Trophoblast cell (in vitro differentiated cells and primary cell): ENCODE data around the gene GALNTL6.

ENCODE experiments used
- DNase-seq, 2 donors: peaks; one replicate each; pipeline ENCODE4 v3.0.0-alpha.2; 2016
- H2AFZ ChIP-seq: 2 replicates; pipeline ENCODE4 v1.6.1; 2013; ENCODE audit warnings: low read length, moderate library complexity, mild to moderate bottlenecking; ENCODE audit not compliant: insufficient read depth, poor library complexity
- H2AK5ac ChIP-seq: 2 replicates; pipeline ENCODE4 v1.6.1; 2013; ENCODE audit warnings: mild to moderate bottlenecking, low read length
- H2BK120ac ChIP-seq: 2 replicates; pipeline ENCODE4 v1.6.1; 2013; ENCODE audit warnings: low read length, mild to moderate bottlenecking, moderate library complexity; ENCODE audit not compliant: insufficient read depth, poor library complexity
- H2BK12ac ChIP-seq: 2 replicates; pipeline ENCODE4 v1.6.1; 2013; ENCODE audit warnings: mild to moderate bottlenecking, low read length, moderate library complexity
- H2BK5ac ChIP-seq: 2 replicates; pipeline ENCODE4 v1.6.1; 2013; ENCODE audit warnings: low read length, low read depth, moderate library complexity, mild to moderate bottlenecking; ENCODE audit not compliant: poor library complexity
- H3K14ac ChIP-seq: 2 replicates; pipeline ENCODE4 v1.6.1; 2013; ENCODE audit warnings: mild to moderate bottlenecking, low read length
- H3K18ac ChIP-seq: 2 replicates; pipeline ENCODE4 v1.6.1; 2013; ENCODE audit warnings: mild to moderate bottlenecking, low read length
- H3K23ac ChIP-seq: 2 replicates; pipeline ENCODE4 v1.6.1; 2013; ENCODE audit warnings: low read length
- H3K27ac ChIP-seq: 2 replicates; pipeline ENCODE4 v1.5.1; 2013; ENCODE audit warnings: low read depth, mild to moderate bottlenecking, inconsistent platforms, low read length, moderate library complexity
- H3K27me3 ChIP-seq: 2 replicates; pipeline ENCODE4 v1.6.1; 2013; ENCODE audit warnings: inconsistent platforms, mild to moderate bottlenecking, low read length, moderate library complexity; ENCODE audit not compliant: insufficient read depth
- H3K36me3 ChIP-seq, 2 experiments: 1 replicate in 1 of 2; 2 replicates in 1 of 2; pipeline ENCODE4 v1.6.1; 2013; ENCODE audit warnings: low read length in 2 of 2, mild to moderate bottlenecking in 2 of 2, moderate library complexity in 1 of 2; ENCODE audit not compliant: insufficient read depth in 2 of 2, control insufficient read depth in 1 of 2
- H3K4ac ChIP-seq: 2 replicates; pipeline ENCODE4 v1.6.1; 2013; ENCODE audit warnings: low read depth, mild to moderate bottlenecking, low read length, moderate library complexity
- H3K4me1 ChIP-seq, 2 experiments: 1 replicate in 1 of 2; 2 replicates in 1 of 2; pipeline ENCODE4 v1.6.1; 2013; ENCODE audit warnings: low read length in 2 of 2, mild to moderate bottlenecking in 2 of 2, moderate library complexity in 1 of 2; ENCODE audit not compliant: insufficient read depth in 2 of 2, control insufficient read depth in 1 of 2
- H3K4me2 ChIP-seq: 2 replicates; pipeline ENCODE4 v1.6.1; 2013; ENCODE audit warnings: inconsistent platforms, mild to moderate bottlenecking, low read length, moderate library complexity
- H3K4me3 ChIP-seq: 2 replicates; pipeline ENCODE4 v1.5.1; 2013; ENCODE audit warnings: mild to moderate bottlenecking, low read depth, low read length, inconsistent platforms
- H3K79me1 ChIP-seq: one replicate; pipeline ENCODE4 v1.6.1; 2013; ENCODE audit warnings: low read length
- H3K79me2 ChIP-seq: 2 replicates; pipeline ENCODE4 v1.6.1; 2013; ENCODE audit warnings: low read length, mild to moderate bottlenecking; ENCODE audit not compliant: control insufficient read depth, insufficient read depth, poor library complexity
- H3K9ac ChIP-seq: 2 replicates; pipeline ENCODE4 v1.6.1; 2013; ENCODE audit warnings: mild to moderate bottlenecking, low read length
- H3K9me3 ChIP-seq: 2 replicates; pipeline ENCODE4 v1.6.1; 2013; ENCODE audit warnings: low read depth, mild to moderate bottlenecking, control low read depth, inconsistent platforms, low read length; ENCODE audit not compliant: insufficient read depth
- H4K12ac ChIP-seq: 2 replicates; pipeline ENCODE4 v1.6.1; 2013; ENCODE audit warnings: low read depth, mild to moderate bottlenecking, low read length, moderate library complexity
- H4K8ac ChIP-seq: 2 replicates; pipeline ENCODE4 v1.6.1; 2013; ENCODE audit warnings: low read depth, mild to moderate bottlenecking, low read length, moderate library complexity
- H4K91ac ChIP-seq: one replicate; pipeline ENCODE4 v1.6.1; 2013; ENCODE audit warnings: low read depth, mild to moderate bottlenecking, low read length, moderate library complexity
- WGBS: extraction: QIAGEN DNeasy Blood & Tissue Kit; methylation state at CpG from one replicate; pipeline ENCODE4 v1.1.7; 2013; ENCODE audit warnings: missing lambda C conversion rate; ENCODE audit not compliant: insufficient read length, insufficient coverage; ENCODE audit errors: extremely low coverage; 5-methylcytosine and 5-hydroxymethylcytosine counted together

The GALNTL6 gene

DNA sequence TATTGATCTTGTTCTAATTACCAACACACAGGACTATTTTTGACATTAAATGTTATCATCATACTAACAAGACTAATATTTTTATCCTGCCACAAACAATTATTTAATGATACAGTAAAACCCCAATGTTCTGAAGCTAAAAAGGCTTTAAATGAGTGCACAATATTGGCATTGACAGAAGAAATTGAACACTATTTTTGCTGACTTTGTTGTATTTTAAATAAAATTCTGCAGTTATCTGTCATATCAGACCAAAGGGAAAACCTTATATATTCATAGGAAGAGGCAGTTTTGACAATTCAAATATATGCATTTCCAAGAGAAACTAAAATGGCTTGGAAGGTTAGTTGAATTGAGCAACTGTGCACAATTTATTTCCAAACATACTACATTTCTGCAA lies 957.6 kb downstream of the GALNTL6 start:
- no peak overlapping the region for H2AFZ ChIP-seq
- no peak overlapping the region for H3K14ac ChIP-seq
- no peak overlapping the region for H3K4me2 ChIP-seq
- no peaks in the 10 kb centered on the region for H3K36me3 ChIP-seq
- H3K27ac ChIP-seq = no peak overlapping the region
- H3K79me2 ChIP-seq = no peaks in the 10 kb centered on the region
- no peak overlapping the region for H3K4ac ChIP-seq
- H3K4me3 ChIP-seq = no peak overlapping the region
- no peak overlapping the region for H2BK5ac ChIP-seq
- no peak overlapping the region for H3K18ac ChIP-seq
- no peaks in the 10 kb centered on the region for H3K79me1 ChIP-seq
- H4K8ac ChIP-seq = no peak overlapping the region
- H3K9ac ChIP-seq = no peak overlapping the region
- H4K91ac ChIP-seq = no peak overlapping the region
- no peak overlapping the region for H3K23ac ChIP-seq
- H2AK5ac ChIP-seq = no peak overlapping the region
- H3K4me1 ChIP-seq = no peaks in the 10 kb centered on the region
- H2BK120ac ChIP-seq = no peak overlapping the region
- no peak for DNase-seq
- no peaks in the 10 kb centered on the region for H3K9me3 ChIP-seq
- no peak overlapping the region for H2BK12ac ChIP-seq
- H4K12ac ChIP-seq = no peak overlapping the region
- H3K27me3 ChIP-seq = no peaks in the 10 kb centered on the region

DNA sequence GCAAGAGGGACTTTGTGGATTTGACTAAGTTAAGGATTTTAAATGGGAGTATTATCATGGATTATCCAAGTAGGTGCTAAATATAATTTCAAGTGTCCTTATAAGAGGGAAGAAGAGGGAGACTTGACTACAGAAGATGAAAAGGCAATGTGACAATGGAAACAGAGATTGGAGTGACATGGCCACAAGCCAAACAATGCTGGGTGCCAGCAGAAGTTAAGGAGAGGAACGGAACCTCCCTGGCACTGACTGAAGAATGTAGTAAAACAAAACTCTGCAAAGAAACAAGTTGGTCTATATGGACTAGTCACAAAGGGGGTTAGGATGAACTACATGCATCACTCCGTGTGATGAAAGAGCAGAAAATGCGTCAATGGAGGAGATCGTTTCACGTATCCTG lies 959.6 kb downstream of the GALNTL6 start:
- Histone ChIP-seq H4K91ac (no peak overlapping the region), H3K27me3 (no peaks in the 10 kb centered on the region), H4K12ac (no peak overlapping the region), H3K4ac (no peak overlapping the region), H2BK12ac (no peak overlapping the region), H2AFZ (no peak overlapping the region), H3K36me3 (no peaks in the 10 kb centered on the region), H3K4me3 (no peak overlapping the region), H3K79me2 (no peaks in the 10 kb centered on the region), H2BK120ac (no peak overlapping the region), H3K14ac (no peak overlapping the region), H2BK5ac (no peak overlapping the region), H3K9me3 (no peaks in the 10 kb centered on the region), H4K8ac (no peak overlapping the region), H3K18ac (no peak overlapping the region), H3K9ac (no peak overlapping the region), H3K23ac (no peak overlapping the region), H2AK5ac (no peak overlapping the region), H3K4me1 (no peaks in the 10 kb centered on the region), H3K27ac (no peak overlapping the region), H3K79me1 (no peaks in the 10 kb centered on the region), H3K4me2 (no peak overlapping the region)
- WGBS = no CpG with 5 or more reads among the region's 5 CpGs
- DNase-seq = no peak

DNA sequence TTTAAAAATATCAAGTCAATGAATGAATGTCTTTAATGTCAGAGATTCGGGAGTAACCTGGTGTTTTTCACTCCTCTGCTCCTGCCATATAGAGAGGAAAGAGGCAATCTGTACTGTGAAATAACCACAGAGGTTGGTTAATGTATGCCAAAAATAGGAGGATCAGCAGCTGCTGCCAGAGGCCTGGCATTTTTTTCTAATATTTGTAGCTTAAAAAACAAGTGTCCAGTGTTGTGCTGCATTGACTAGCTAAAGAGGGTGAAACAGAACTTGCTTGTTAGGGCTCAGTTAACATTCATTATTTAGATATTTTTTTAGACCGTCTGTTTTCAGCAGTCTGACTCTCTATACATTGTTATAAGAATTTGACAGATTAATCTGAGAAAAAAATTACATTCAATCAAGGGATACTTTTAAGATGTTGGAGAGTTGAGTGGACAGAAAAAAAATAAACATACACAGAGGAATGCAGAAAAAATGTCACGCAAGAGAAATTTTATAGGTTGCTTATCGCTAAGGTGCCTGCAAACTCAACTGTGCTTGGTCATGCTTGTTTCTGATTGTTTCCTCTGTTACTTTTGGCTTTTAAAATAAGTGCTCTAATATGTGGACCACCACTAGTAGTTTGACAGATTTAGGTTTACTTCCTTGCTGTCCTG lies 963.1 kb downstream of the GALNTL6 start:
- Histone ChIP-seq H3K4ac (no peak overlapping the region), H3K4me3 (no peak overlapping the region), H3K18ac (no peak overlapping the region), H3K9ac (no peak overlapping the region), H2BK12ac (no peak overlapping the region), H3K9me3 (no peaks in the 10 kb centered on the region), H3K4me2 (no peak overlapping the region), H3K27me3 (no peaks in the 10 kb centered on the region), H3K4me1 (no peaks in the 10 kb centered on the region), H4K8ac (no peak overlapping the region), H3K27ac (no peak overlapping the region), H2AFZ (no peak overlapping the region), H3K36me3 (no peaks in the 10 kb centered on the region), H2BK5ac (no peak overlapping the region), H4K12ac (no peak overlapping the region), H3K79me1 (no peaks in the 10 kb centered on the region), H2AK5ac (no peak overlapping the region), H3K14ac (no peak overlapping the region), H3K23ac (no peak overlapping the region), H3K79me2 (no peaks in the 10 kb centered on the region), H2BK120ac (no peak overlapping the region), H4K91ac (no peak overlapping the region)
- no CpG with 5 or more reads among the region's 4 CpGs for WGBS
- no peak for DNase-seq

DNA sequence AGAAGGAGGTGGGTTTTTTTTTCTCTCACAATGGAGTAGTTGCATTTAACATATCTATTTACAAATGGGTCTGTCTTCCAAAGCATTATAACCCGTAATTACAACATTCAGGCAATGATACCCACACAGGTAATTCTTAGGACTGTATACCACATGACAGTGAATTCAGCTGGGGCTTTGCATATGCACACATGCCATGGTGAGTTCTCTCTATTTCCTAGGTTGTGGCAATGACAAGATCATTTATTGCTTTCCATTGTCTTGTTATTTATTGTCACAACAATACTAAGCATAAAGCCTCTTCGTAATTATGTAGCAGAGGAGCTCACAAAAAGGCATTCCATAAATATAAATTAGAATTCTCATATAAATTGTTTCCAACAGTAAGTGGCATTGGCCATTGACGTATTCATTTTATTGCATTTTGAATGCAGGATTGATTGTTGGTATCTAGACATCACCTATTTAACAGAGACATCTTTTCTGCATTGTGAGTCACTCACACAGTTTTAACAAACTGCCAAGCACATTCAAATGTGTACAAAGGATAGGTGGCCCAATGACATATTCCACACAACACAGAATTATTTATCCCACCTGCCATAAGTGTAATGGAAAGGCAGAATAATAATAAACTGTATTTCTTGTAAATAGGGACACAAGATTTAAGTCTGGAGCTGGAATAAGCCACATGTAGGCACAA lies 964.7 kb downstream of the GALNTL6 start:
- no peaks in the 10 kb centered on the region for H3K36me3 ChIP-seq
- H3K9me3 ChIP-seq = no peaks in the 10 kb centered on the region
- H3K18ac ChIP-seq = no peak overlapping the region
- no peak overlapping the region for H3K4ac ChIP-seq
- no peaks in the 10 kb centered on the region for H3K27me3 ChIP-seq
- no peak overlapping the region for H3K4me2 ChIP-seq
- H3K4me1 ChIP-seq = no peaks in the 10 kb centered on the region
- no peaks in the 10 kb centered on the region for H3K79me1 ChIP-seq
- no peak overlapping the region for H3K14ac ChIP-seq
- no peak overlapping the region for H2AK5ac ChIP-seq
- H3K27ac ChIP-seq = no peak overlapping the region
- no CpG with 5 or more reads among the region's 3 CpGs for WGBS
- no peak overlapping the region for H2BK120ac ChIP-seq
- DNase-seq = no peak
- H3K4me3 ChIP-seq = no peak overlapping the region
- H4K91ac ChIP-seq = no peak overlapping the region
- no peak overlapping the region for H3K9ac ChIP-seq
- H2AFZ ChIP-seq = no peak overlapping the region
- H2BK12ac ChIP-seq = no peak overlapping the region
- no peak overlapping the region for H4K12ac ChIP-seq
- H4K8ac ChIP-seq = no peak overlapping the region
- no peak overlapping the region for H3K23ac ChIP-seq
- H2BK5ac ChIP-seq = no peak overlapping the region
- no peaks in the 10 kb centered on the region for H3K79me2 ChIP-seq
